Neural progenitor cell (in vitro differentiated cells): ENCODE measurements around the gene NR2F1-AS1. TPM values are rescaled to one million over a fixed set of nuclear protein-coding genes. Genes with fewer than 3 reads are reported as not detected.

Source experiments
- DNase-seq: peaks from one replicate; pipeline ENCODE4 v3.0.0-alpha.2; 2016; ENCODE audit warnings: low spot score
- H2AFZ ChIP-seq: fragments of 200-600 bp; sonication (generic); replicated peaks from 2 replicates; pipeline ENCODE4 v1.6.1; 2016; ENCODE audit warnings: antibody characterized with exemption
- H3F3A ChIP-seq: fragments of 200-600 bp; sonication (generic); 2 replicates; pipeline ENCODE4 v1.6.1; 2016; ENCODE audit warnings: antibody characterized with exemption, low read depth
- H3K27ac ChIP-seq: fragments of 200-600 bp; sonication (generic); 2 replicates; pipeline ENCODE4 v1.5.1; 2016; ENCODE audit warnings: mild to moderate bottlenecking
- H3K27me3 ChIP-seq: fragments of 200-600 bp; sonication (generic); 2 replicates; pipeline ENCODE4 v1.6.1; 2016; ENCODE audit warnings: mild to moderate bottlenecking, moderate library complexity
- H3K36me3 ChIP-seq: fragments of 200-600 bp; sonication (generic); 2 replicates; pipeline ENCODE4 v1.5.1; 2016
- H3K4me1 ChIP-seq: fragments of 200-600 bp; sonication (generic); 2 replicates; pipeline ENCODE4 v1.6.1; 2016; ENCODE audit warnings: mixed run types
- H3K4me2 ChIP-seq: fragments of 200-600 bp; sonication (generic); 2 replicates; pipeline ENCODE4 v1.6.1; 2016
- H3K4me3 ChIP-seq: fragments of 200-600 bp; sonication (generic); 2 replicates; pipeline ENCODE4 v1.5.1; 2016
- H3K79me2 ChIP-seq: fragments of 200-600 bp; sonication (generic); 2 replicates; pipeline ENCODE4 v1.6.1; 2016; ENCODE audit warnings: low read depth
- H3K9ac ChIP-seq: fragments of 200-600 bp; sonication (generic); 2 replicates; pipeline ENCODE4 v1.6.1; 2016
- H3K9me3 ChIP-seq: fragments of 200-600 bp; sonication (generic); 2 replicates; pipeline ENCODE4 v1.5.1; 2016; ENCODE audit warnings: low read depth
- H4K20me1 ChIP-seq: fragments of 200-600 bp; sonication (generic); 2 replicates; pipeline ENCODE4 v1.6.1; 2016; ENCODE audit warnings: low read depth
- H3K27ac Mint-ChIP-seq: 3 replicates; pipeline ENCODE4 v1.8.0; 2021; ENCODE audit warnings: mixed read lengths
- H3K27me3 Mint-ChIP-seq: 2 replicates; pipeline ENCODE4 v1.8.0; 2022; ENCODE audit warnings: low read depth, mild to moderate bottlenecking, inconsistent platforms, moderate library complexity, mixed read lengths; ENCODE audit not compliant: insufficient read depth
- H3K36me3 Mint-ChIP-seq: 3 replicates; pipeline ENCODE4 v1.8.0; 2021; ENCODE audit warnings: mixed read lengths
- H3K4me1 Mint-ChIP-seq: 3 replicates; pipeline ENCODE4 v1.8.0; 2021; ENCODE audit warnings: mixed read lengths
- H3K4me3 Mint-ChIP-seq: 3 replicates; pipeline ENCODE4 v1.8.0; 2021; ENCODE audit warnings: mild to moderate bottlenecking, moderate library complexity, mixed read lengths
- H3K9me3 Mint-ChIP-seq: 3 replicates; pipeline ENCODE4 v1.8.0; 2020; ENCODE audit warnings: mixed read lengths
- CTCF ChIP-seq: fragments of 200-600 bp; sonication (generic); IDR thresholded peaks from 2 replicates; pipeline ENCODE4 v1.5.1; 2017; ENCODE audit warnings: antibody characterized with exemption, mild to moderate bottlenecking
- EZH2 ChIP-seq: fragments of 200-600 bp; sonication (generic); IDR thresholded peaks from 2 replicates; pipeline ENCODE4 v1.6.1; 2017; ENCODE audit warnings: antibody characterized with exemption, mild to moderate bottlenecking, moderate library complexity
- EZH2phosphoT487 ChIP-seq: fragments of 200-600 bp; sonication (generic); IDR thresholded peaks from 2 replicates; pipeline ENCODE4 v1.6.1; 2017; ENCODE audit warnings: antibody characterized with exemption
- total RNA-seq: library from RNA; depleted of rRNA; stranded (reverse); fragments of >200 nt; gene quantifications from 2 replicates; pipeline ENCODE4 v1.2.3, GENCODE V29; 2015; ENCODE audit warnings: low replicate concordance

Gene NR2F1-AS1
- total RNA-seq, 1 donor from 2014 or later: 9.3 TPM

DNA sequence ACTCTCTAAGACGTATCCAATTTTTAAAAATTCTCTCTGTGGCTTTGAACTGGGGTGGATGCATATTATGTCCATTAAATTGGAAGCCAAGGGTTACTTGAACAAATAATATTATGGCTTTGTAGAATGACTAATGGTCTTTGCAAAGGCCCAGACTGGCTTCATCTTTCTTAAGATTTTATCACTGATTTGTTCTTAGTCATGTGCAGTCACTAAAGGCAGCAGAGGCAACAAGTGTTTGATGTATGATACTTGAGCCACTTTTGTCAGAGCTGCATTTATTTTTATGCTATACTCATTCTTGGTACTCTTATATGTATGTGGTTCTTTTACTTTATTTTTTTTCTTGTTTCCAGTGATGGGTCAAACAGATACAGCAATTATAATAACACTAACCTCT, 152.2 kb downstream of the NR2F1-AS1 start:
- Mint-ChIP-seq H3K4me3 (no peak overlapping the region), H3K4me1 (peaks cover 56% of the 10 kb centered on the region), H3K27me3 (no peaks in the 10 kb centered on the region), H3K36me3 (no peaks in the 10 kb centered on the region), H3K27ac (no peak overlapping the region), H3K9me3 (no peaks in the 10 kb centered on the region)
- Histone ChIP-seq H3K27me3 (no peaks in the 10 kb centered on the region), H3K9me3 (no peaks in the 10 kb centered on the region), H4K20me1 (no peaks in the 10 kb centered on the region), H3F3A (peaks cover 2% of the 10 kb centered on the region), H3K4me2 (no peak overlapping the region), H3K27ac (no peak overlapping the region), H3K4me3 (no peak overlapping the region), H3K9ac (no peak overlapping the region), H3K36me3 (no peaks in the 10 kb centered on the region), H3K4me1 (peaks cover 22% of the 10 kb centered on the region), H2AFZ (no peak overlapping the region), H3K79me2 (no peaks in the 10 kb centered on the region)
- DNase-seq: no peak
- TF ChIP-seq EZH2: no peak
- no peak for TF ChIP-seq CTCF
- TF ChIP-seq EZH2phosphoT487: no peak

- no peak overlapping the region for H3K4me2 ChIP-seq
- no peaks in the 10 kb centered on the region for H3K9me3 ChIP-seq
- H3F3A ChIP-seq: peaks cover 17% of the 10 kb centered on the region
- no peaks in the 10 kb centered on the region for H3K27me3 Mint-ChIP-seq
- H4K20me1 ChIP-seq: no peaks in the 10 kb centered on the region
- no peaks in the 10 kb centered on the region for H3K36me3 Mint-ChIP-seq
- H3K4me3 ChIP-seq: no peak overlapping the region
- H3K4me1 ChIP-seq: peaks cover 37% of the 10 kb centered on the region
- no peaks in the 10 kb centered on the region for H3K79me2 ChIP-seq
- TF ChIP-seq CTCF: no peak
- no peak for DNase-seq
- H3K27me3 ChIP-seq: no peaks in the 10 kb centered on the region
- H3K9ac ChIP-seq: no peak overlapping the region
- H3K27ac ChIP-seq: no peak overlapping the region
- no peak overlapping the region for H3K27ac Mint-ChIP-seq
- no peaks in the 10 kb centered on the region for H3K9me3 Mint-ChIP-seq
- no peaks in the 10 kb centered on the region for H3K36me3 ChIP-seq
- peaks cover 71% of the 10 kb centered on the region for H3K4me1 Mint-ChIP-seq
- H2AFZ ChIP-seq: no peak overlapping the region
- H3K4me3 Mint-ChIP-seq: no peak overlapping the region
Measured at GRCh38 chr5:93427316-93427715, 153.7 kb downstream of the NR2F1-AS1 start.

DNA sequence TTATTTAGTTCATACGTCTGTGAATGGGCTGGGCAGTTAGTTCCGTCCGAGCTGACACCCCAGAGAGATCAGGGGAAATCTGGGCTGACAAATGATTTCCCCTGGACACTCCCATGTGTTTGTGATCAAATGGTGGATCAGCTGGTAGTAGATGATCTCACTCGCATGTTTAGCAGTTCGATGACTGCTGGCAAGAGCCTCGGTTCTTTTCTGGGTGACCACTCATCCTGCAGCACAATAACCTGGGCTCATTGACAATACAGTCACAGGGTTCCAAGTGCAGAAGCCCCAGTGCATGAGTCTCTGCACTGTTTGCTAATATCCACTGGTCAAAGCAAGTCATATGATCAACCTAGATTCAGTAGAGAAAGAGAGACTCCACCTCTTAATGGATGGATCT, 155.9 kb downstream of the NR2F1-AS1 start:
- H3K27me3 ChIP-seq: no peaks in the 10 kb centered on the region
- H3K9ac ChIP-seq: no peak overlapping the region
- no peaks in the 10 kb centered on the region for H3K9me3 ChIP-seq
- peaks cover 39% of the 10 kb centered on the region for H3F3A ChIP-seq
- H3K79me2 ChIP-seq: no peaks in the 10 kb centered on the region
- H3K4me3 ChIP-seq: no peak overlapping the region
- no peaks in the 10 kb centered on the region for H3K9me3 Mint-ChIP-seq
- H3K27ac ChIP-seq: no peak overlapping the region
- no peak for DNase-seq
- TF ChIP-seq EZH2 (no peak), CTCF (no peak)
- no peaks in the 10 kb centered on the region for H3K36me3 Mint-ChIP-seq
- H3K4me1 ChIP-seq: peaks cover 55% of the 10 kb centered on the region
- H4K20me1 ChIP-seq: no peaks in the 10 kb centered on the region
- peaks cover 80% of the 10 kb centered on the region for H3K4me1 Mint-ChIP-seq
- H3K4me3 Mint-ChIP-seq: no peak overlapping the region
- H2AFZ ChIP-seq: no peak overlapping the region
- H3K36me3 ChIP-seq: no peaks in the 10 kb centered on the region
- no peaks in the 10 kb centered on the region for H3K27me3 Mint-ChIP-seq
- H3K27ac Mint-ChIP-seq: no peak overlapping the region
- H3K4me2 ChIP-seq: no peak overlapping the region

DNA sequence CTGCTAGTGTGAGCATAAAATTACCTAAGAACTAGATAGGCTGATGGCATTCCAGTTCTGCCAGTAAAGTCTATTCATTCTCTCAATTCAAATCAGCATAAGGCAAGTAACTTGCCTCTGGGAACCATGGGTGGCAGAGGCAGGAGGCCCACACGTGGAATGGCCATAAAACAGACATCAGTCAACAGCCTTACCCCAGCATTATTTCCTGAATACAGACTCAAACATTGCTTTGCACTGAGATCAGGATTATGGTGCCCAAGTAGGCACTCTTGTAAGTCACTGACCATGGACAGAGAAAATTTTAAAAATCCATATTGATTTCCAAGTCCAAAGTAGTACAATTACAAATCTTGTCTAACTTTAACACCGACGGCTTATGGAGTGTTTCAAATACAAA, 157.7 kb downstream of the NR2F1-AS1 start:
- Histone ChIP-seq H4K20me1 (no peaks in the 10 kb centered on the region), H3K4me1 (peaks cover 54% of the 10 kb centered on the region), H3K4me3 (no peak overlapping the region), H3K27ac (peak overlapping the region; percentile 82), H3K4me2 (peak overlapping the region; percentile 69), H3K79me2 (no peaks in the 10 kb centered on the region), H3K36me3 (no peaks in the 10 kb centered on the region), H3K27me3 (no peaks in the 10 kb centered on the region), H2AFZ (no peak overlapping the region), H3K9ac (no peak overlapping the region), H3F3A (peaks cover 40% of the 10 kb centered on the region), H3K9me3 (no peaks in the 10 kb centered on the region)
- Mint-ChIP-seq H3K9me3 (no peaks in the 10 kb centered on the region), H3K27me3 (no peaks in the 10 kb centered on the region), H3K4me3 (no peak overlapping the region), H3K36me3 (peaks cover 3% of the 10 kb centered on the region), H3K27ac (peak overlapping the region; percentile 78), H3K4me1 (peaks cover 74% of the 10 kb centered on the region)
- no peak for DNase-seq
- TF ChIP-seq EZH2 (no peak), CTCF (no peak), EZH2phosphoT487 (no peak)
